NCI-H2227 (cell line): Measurements from ENCODE around the gene PLEKHM3.

Experiments used
- DNase-seq: peaks from one replicate; lab custom pipeline; 2025; ENCODE audit not compliant: unreplicated experiment; lab: John Stamatoyannopoulos, UW

Gene PLEKHM3

GRCh38 chr2:207867056-207867455 is 158.3 kb downstream of the PLEKHM3 start:
- no peak for DNase-seq

GRCh38 chr2:207865210-207865609 is 160.1 kb downstream of the PLEKHM3 start:
- no peak for DNase-seq

GRCh38 chr2:207863345-207863744 is 162.0 kb downstream of the PLEKHM3 start:
- no peak for DNase-seq

GRCh38 chr2:207861789-207862188 is 163.5 kb downstream of the PLEKHM3 start:
- no peak for DNase-seq

GRCh38 chr2:207860685-207861084 is 164.6 kb downstream of the PLEKHM3 start:
- no peak for DNase-seq

GRCh38 chr2:207855591-207855990 is 169.7 kb downstream of the PLEKHM3 start:
- DNase-seq, result no peak

- DNase-seq, result no peak
These were observed 170.6 kb downstream of the PLEKHM3 start for GRCh38 chr2:207854484-207855440.

GRCh38 chr2:207852791-207853190 is 172.5 kb downstream of the PLEKHM3 start:
- DNase-seq, result no peak

GRCh38 chr2:207849443-207849842 is 175.9 kb downstream of the PLEKHM3 start:
- no peak for DNase-seq

DNA sequence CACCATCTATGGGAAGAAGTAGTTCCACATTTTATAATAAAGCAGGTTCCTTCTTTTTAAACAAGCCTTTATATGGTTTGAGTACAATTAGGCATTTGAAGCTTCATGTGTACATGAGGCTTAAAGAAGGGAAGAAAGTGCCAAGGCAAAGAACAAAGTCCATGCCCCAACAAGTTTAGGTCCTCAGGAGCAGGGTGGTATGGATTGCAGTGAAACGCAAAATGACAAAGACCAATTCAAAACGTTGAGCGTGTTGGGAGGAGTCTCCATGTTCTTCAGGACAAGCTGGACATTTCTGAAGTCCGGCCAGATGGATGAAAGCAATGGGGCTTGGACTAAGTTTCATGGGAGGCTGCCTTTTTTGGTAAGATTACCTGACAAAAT is 176.8 kb downstream of the PLEKHM3 start:
- DNase-seq, result no peak

- peak; percentile 36 for DNase-seq
These were observed 177.4 kb downstream of the PLEKHM3 start for GRCh38 chr2:207847807-207848544.

DNA sequence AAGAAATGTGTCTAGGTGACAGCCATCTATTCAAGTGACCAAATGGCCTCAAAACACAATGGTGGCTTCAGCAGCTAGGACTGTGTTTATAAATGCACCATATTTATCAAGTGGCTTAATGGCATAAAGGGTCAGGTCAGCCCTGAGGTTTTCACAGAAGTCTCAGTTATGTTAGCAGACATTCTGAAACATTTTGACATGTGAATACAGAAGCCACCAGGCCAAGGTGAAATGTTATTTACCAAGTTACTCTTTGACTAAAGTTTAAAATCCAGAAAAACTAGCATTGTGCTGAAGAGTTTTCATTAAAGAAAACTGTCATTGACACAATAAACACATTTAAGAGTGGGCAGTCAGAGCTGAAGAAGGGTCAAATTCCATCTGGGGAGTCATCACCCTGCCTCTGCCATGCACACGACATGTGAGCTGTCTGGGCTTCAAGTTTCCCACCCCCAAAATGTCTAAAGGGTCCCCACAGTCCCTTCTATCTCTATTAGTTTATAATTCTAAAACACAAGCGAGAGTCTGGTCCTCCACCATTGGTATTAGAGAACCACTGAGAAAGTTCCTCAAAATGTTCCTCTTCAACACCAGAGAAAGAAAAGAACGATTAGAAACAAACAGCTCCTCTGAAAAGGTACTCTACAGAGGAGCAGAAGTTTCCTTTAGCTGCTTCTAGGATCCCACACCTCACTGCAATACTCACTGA is 178.1 kb downstream of the PLEKHM3 start:
- no peak for DNase-seq

- no peak for DNase-seq
These were observed 180.0 kb downstream of the PLEKHM3 start for GRCh38 chr2:207845202-207845864.

DNA sequence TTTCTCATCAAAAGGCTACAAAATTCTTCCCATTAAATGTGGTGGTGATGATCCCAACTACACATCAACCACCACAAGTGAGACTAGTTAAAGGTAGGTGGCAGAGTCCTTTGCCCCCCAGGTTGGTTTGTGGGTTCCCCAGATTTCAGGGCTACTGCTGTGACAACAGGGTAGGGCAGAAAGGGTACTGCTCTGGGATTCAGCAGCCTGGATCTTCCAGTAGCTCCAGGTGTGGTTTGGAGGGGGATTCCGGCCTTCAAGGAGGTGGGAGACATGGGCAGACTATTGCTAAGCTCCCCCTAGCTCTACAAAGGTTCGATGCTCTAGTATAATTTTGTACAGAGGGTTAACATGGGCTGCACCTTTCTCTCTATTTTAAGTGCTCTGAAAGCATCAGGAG is 180.7 kb downstream of the PLEKHM3 start:
- DNase-seq, result no peak

- DNase-seq, result no peak
These were observed 185.2 kb downstream of the PLEKHM3 start for GRCh38 chr2:207840101-207840500.

GRCh38 chr2:207839575-207839974 is 185.8 kb downstream of the PLEKHM3 start:
- DNase-seq, result no peak

DNA sequence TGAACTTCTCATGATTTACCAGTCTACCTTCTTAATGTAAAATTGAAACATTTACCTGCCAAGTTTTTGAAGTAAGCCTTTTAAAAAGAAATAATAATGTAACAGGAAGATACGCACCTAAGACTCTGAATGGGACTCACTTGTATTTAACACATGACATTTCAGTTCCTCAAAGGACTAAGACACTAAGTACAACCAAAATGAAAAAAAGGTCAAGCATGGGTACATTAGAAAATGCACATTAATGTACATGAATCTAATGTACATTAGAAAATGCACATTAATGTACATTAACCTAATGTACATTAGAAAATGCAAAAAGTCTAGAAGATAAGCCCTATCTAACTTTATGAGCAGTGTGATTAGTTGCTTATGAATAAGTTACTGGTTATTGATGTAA is 186.3 kb downstream of the PLEKHM3 start:
- no peak for DNase-seq

DNA sequence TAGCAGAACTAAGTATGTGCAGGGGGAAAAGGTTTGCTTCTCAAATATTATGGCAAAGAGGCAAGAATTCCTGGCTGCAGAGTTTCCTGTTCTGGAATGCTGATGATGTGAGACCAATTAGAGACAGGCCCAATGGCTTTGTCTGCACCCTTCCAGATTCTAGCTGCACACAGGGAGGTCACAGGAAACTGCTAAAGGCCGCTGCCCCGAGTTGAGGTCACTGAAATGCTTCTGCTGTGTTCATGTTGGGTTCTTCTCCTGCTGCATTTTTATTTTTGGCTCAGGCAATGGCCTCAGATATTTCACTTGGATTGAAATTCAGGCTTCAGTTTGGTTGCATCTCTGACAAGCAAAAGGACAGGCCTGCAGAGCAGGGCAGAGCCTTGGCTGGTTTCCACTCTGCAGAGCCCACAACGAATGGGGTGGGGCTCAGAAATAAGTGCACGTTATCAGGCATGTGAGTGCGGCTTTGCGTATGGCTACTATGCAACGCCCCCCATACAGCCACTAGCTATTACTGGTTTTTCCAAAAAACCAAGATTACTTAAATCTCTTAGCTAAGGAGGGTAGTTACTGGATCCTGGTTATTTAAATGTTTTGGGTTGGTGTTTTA is 188.7 kb downstream of the PLEKHM3 start:
- DNase-seq, result peak; percentile 83

GRCh38 chr2:207835805-207836204 is 189.5 kb downstream of the PLEKHM3 start:
- DNase-seq, result no peak

DNA sequence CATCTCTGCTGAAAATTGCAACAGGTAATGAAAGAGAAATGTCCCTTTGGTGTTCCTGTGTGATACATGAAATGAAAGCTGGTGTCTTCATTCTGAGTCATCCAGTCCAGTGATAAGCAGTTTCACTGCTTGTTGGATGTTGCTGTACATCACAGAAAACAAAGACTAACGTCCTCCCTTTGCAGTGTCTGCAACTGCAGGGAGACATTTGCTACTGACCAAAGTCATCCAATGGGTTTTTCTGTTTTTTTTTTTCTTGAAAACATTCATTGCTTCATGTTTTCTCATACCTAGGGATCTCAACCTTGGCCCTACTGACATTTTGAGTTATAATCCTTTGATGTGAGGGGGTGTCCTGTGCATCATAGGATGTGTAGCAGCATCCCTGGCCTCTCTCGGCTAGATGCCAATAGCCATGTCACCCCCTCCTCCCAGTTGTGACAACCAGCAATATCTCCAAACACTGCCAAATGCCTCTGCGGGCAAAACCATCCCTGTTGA is 192.0 kb downstream of the PLEKHM3 start:
- no peak for DNase-seq
